GM13977 (cell line): ENCODE measurements around the gene PPP6R1.
"Not testable (repeated sequence)": the region's sequence is repeated elsewhere in the genome, so short reads cannot be mapped to it uniquely, and the experiment has no call there.

Source experiments
- DNase-seq: peaks from one replicate; pipeline ENCODE4 v3.0.0; 2012; ENCODE audit warnings: low spot score
- in situ Hi-C: fragments of 300-500 bp; cut with MboI; formaldehyde crosslinking; loops from one replicate; pipeline ENCODE4 v1.12.0; 2022; ENCODE audit warnings: low sequenced_read_pairs, low pct_unique_long_range_greater_than_20kb, mixed read lengths, inconsistent platforms; ENCODE audit not compliant: unreplicated experiment
- TF ChIP-seq, protein P1 (sequence below): IDR thresholded peaks from 2 replicates; pipeline ENCODE4 v1.5.1; 2012; ENCODE audit warnings: mild to moderate bottlenecking, control low read depth; ENCODE audit not compliant: insufficient read depth; ENCODE audit errors: extremely low read depth, missing control alignments

PPP6R1 gene

DNA sequence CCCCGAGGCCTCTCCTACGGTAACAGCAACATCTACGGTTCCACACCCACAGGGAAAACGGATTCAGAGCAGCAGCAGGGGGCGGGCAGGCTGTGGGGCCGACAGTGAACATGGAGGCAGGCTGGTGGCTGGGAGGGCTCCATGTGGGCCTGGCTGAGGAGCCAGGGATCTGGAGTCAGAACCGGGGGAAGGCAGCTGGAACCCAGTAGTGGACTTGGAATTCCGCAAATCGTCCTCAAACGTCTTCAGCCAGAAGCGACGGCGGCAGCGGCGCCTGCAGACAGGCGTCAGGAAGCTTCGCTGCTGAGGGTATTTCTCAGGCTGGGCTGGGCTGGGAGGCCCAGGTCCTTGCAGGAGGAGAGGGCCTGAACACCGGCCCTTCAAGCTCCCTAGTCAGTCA, 32.0 kb downstream of the PPP6R1 start:
- in situ Hi-C loops = no loop called here
- TF ChIP-seq, protein P1, sequence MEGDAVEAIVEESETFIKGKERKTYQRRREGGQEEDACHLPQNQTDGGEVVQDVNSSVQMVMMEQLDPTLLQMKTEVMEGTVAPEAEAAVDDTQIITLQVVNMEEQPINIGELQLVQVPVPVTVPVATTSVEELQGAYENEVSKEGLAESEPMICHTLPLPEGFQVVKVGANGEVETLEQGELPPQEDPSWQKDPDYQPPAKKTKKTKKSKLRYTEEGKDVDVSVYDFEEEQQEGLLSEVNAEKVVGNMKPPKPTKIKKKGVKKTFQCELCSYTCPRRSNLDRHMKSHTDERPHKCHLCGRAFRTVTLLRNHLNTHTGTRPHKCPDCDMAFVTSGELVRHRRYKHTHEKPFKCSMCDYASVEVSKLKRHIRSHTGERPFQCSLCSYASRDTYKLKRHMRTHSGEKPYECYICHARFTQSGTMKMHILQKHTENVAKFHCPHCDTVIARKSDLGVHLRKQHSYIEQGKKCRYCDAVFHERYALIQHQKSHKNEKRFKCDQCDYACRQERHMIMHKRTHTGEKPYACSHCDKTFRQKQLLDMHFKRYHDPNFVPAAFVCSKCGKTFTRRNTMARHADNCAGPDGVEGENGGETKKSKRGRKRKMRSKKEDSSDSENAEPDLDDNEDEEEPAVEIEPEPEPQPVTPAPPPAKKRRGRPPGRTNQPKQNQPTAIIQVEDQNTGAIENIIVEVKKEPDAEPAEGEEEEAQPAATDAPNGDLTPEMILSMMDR = no peak
- DNase-seq = no peak

- TF ChIP-seq, protein P1 = no peak
- in situ Hi-C loops = no loop called here
These were observed 32.5 kb downstream of the PPP6R1 start for GRCh38 chr19:55226273-55226672.

GRCh38 chr19:55225415-55225958, 33.3 kb downstream of the PPP6R1 start:
- in situ Hi-C loops = no loop called here
- TF ChIP-seq, protein P1 = no peak
- no peak for DNase-seq

More at GRCh38 chr19:55226273-55226672, 32.5 kb downstream of the PPP6R1 start:
- no peak for DNase-seq

GRCh38 chr19:55224679-55225414, 34.0 kb downstream of the PPP6R1 start:
- in situ Hi-C loops, DNase-seq: not testable (repeated sequence)

- no peak for DNase-seq
- TF ChIP-seq, protein P1 = no peak
- in situ Hi-C loops = no loop called here
These were observed 34.7 kb downstream of the PPP6R1 start for GRCh38 chr19:55224038-55224665.

DNA sequence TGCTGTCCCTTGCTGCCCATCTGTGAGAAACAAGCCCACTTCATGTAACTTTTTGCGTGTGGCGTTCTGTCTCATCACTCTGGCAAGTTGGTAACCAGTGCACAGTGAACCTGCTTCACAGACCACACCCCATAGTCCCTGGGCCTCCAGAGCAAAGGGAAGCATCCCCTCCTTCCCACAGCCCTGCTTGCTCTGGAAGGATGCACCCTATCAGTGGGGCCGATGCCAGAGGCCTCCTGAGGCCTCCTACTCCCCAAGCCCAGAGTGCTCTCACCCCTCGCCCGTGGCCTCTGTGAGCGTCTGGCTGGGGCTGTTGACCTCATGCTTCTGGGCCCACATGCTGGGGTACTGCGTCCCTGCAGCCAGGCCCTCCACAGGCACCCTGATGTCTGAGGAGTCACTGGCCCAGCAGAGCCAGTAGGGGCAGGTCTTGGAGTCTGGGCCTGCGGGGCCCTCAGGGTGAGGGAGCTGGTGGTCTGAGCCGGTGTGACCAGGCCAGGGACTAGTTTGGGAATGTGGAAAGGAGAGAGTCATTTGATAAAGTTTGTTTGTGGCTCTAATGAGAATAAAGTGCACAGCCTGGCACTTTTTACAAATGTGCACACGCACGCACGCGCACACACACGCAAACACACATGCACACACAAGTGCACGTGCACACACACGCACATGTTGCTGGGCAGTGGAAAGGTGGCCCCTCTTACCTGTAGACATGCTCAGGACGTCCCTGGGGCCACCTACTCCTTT, 35.4 kb downstream of the PPP6R1 start:
- no peak for DNase-seq
- in situ Hi-C loops = no loop called here
- TF ChIP-seq, protein P1 = no peak
